Suprapubic skin (tissue), 4 donors: ENCODE measurements around the gene SMYD4.

Source experiments
- POLR2A ChIP-seq, 2 donors: fragments of 450-650 bp; IDR thresholded peaks; one replicate each; pipeline ENCODE4 v1.6.1; 2017; ENCODE audit warnings: antibody characterized with exemption in 2 of 2, mild to moderate bottlenecking in 2 of 2, moderate library complexity in 2 of 2
- POLR2AphosphoS5 ChIP-seq, 3 donors: sonication (generic); formaldehyde crosslinking; IDR thresholded peaks; one replicate each; pipeline ENCODE4 v1.6.1; 2017; ENCODE audit warnings: antibody characterized with exemption in 3 of 3
- TF ChIP-seq, protein P1 (sequence below), 2 donors: fragments of 200-600 bp in 1 of 2; fragments of 450-650 bp in 1 of 2; sonication (generic) in 1 of 2; IDR thresholded peaks; one replicate each; pipeline ENCODE4 v1.5.1; 2016 to 2019; ENCODE audit warnings: antibody characterized with exemption in 2 of 2, mild to moderate bottlenecking in 1 of 2, moderate library complexity in 1 of 2

- TF ChIP-seq, protein P1, sequence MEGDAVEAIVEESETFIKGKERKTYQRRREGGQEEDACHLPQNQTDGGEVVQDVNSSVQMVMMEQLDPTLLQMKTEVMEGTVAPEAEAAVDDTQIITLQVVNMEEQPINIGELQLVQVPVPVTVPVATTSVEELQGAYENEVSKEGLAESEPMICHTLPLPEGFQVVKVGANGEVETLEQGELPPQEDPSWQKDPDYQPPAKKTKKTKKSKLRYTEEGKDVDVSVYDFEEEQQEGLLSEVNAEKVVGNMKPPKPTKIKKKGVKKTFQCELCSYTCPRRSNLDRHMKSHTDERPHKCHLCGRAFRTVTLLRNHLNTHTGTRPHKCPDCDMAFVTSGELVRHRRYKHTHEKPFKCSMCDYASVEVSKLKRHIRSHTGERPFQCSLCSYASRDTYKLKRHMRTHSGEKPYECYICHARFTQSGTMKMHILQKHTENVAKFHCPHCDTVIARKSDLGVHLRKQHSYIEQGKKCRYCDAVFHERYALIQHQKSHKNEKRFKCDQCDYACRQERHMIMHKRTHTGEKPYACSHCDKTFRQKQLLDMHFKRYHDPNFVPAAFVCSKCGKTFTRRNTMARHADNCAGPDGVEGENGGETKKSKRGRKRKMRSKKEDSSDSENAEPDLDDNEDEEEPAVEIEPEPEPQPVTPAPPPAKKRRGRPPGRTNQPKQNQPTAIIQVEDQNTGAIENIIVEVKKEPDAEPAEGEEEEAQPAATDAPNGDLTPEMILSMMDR (IDR thresholded peaks at IDR 0.05) = no peak
- no peak for TF ChIP-seq POLR2AphosphoS5 (IDR thresholded peaks at IDR 0.05)
- TF ChIP-seq POLR2A (IDR thresholded peaks at IDR 0.05) = no peak
These were observed 74.4 kb downstream of the SMYD4 start for GRCh38 chr17:1755252-1755826.
